Endothelial cell of umbilical vein (primary cell): ENCODE data around the gene CEBPG. TPM values are rescaled to one million over a fixed set of nuclear protein-coding genes. Genes with fewer than 3 reads are reported as not detected.

Experiments used
- BruUV-seq: library from RNA; stranded (reverse); fragments of 400-500 nt; replicated peaks from 2 replicates; lab custom pipeline; 2021; lab: Mats Ljungman, UMichigan
- CTCF ChIA-PET: fragments of 300-600, 350-600 bp; sonication (Branson Sonifier 250); formaldehyde crosslinking; loops from one replicate; lab custom pipeline; 2021; ENCODE audit warnings: antibody characterized with exemption, inconsistent platforms; lab: Charles Lee
- POLR2A ChIA-PET: fragments of 300-600, 350-600 bp; sonication (Branson Sonifier 250); formaldehyde crosslinking; loops from one replicate; lab custom pipeline; 2021; ENCODE audit warnings: antibody characterized with exemption, inconsistent platforms; lab: Charles Lee
- DNase-seq: peaks from one replicate; pipeline ENCODE4 v3.0.0-alpha.2; 2011; ENCODE audit warnings: low read depth, low spot score
- FAIRE-seq: peaks from 2 replicates; lab custom pipeline; 2011; peaks lifted over from hg19 to GRCh38; lab: Jason Lieb, UNC
- H2AFZ ChIP-seq: 2 replicates; pipeline ENCODE4 v1.6.0; 2012; ENCODE audit warnings: low read depth, low read length, control low read depth, inconsistent platforms
- H3K27ac ChIP-seq: 2 replicates; pipeline ENCODE4 v1.5.1; 2011; ENCODE audit warnings: low read depth, mild to moderate bottlenecking, control low read depth, low read length, moderate library complexity; ENCODE audit not compliant: insufficient read depth
- H3K27me3 ChIP-seq, 2 experiments: 2 replicates each; pipeline versions ENCODE4 v1.6.0 to v1.6.1; 2011; ENCODE audit warnings: low read length in 2 of 2, mixed read lengths in 1 of 2; ENCODE audit not compliant: control insufficient read depth in 2 of 2, insufficient read depth in 2 of 2
- H3K36me3 ChIP-seq, 2 experiments: 2 replicates in 1 of 2; 3 replicates in 1 of 2; pipeline ENCODE4 v1.5.1; 2011; ENCODE audit warnings: low read length in 2 of 2, mild to moderate bottlenecking in 1 of 2, moderate library complexity in 1 of 2; ENCODE audit not compliant: control insufficient read depth in 2 of 2, insufficient read depth in 2 of 2; ENCODE audit errors: extremely low read depth in 1 of 2
- H3K4me1 ChIP-seq: 3 replicates; pipeline ENCODE4 v1.5.1; 2011; ENCODE audit warnings: mild to moderate bottlenecking, low read length; ENCODE audit not compliant: control insufficient read depth, insufficient read depth; ENCODE audit errors: extremely low read depth
- H3K4me2 ChIP-seq: 2 replicates; pipeline ENCODE4 v1.6.1; 2011; ENCODE audit warnings: low read length, control low read depth, mixed read lengths; ENCODE audit not compliant: insufficient read depth
- H3K4me3 ChIP-seq, 3 experiments: fragments of 200-600 bp in 1 of 3; sonication (generic), shearing (Covaris generic) in 1 of 3; replicated peaks in 1 of 3; 2 replicates each; pipeline ENCODE4 v1.5.1; 2011 to 2016; ENCODE audit warnings: control low read depth in 3 of 3, low read length in 3 of 3, mild to moderate bottlenecking in 2 of 3, inconsistent platforms in 1 of 3, low read depth in 1 of 3, moderate library complexity in 1 of 3; ENCODE audit not compliant: insufficient read depth in 1 of 3
- H3K79me2 ChIP-seq: 2 replicates; pipeline ENCODE4 v1.6.0; 2012; ENCODE audit warnings: low read length, inconsistent platforms; ENCODE audit not compliant: control insufficient read depth, insufficient read depth
- H3K9ac ChIP-seq: replicated peaks from 2 replicates; pipeline ENCODE3; 2011; ENCODE audit warnings: low read length, control low read depth; ENCODE audit not compliant: insufficient read depth; ENCODE audit errors: extremely low read depth
- H3K9me1 ChIP-seq: replicated peaks from 3 replicates; pipeline ENCODE4 v1.6.0; 2011; ENCODE audit warnings: mild to moderate bottlenecking, low read length; ENCODE audit not compliant: control insufficient read depth, insufficient read depth; ENCODE audit errors: extremely low read depth
- H3K9me3 ChIP-seq: replicated peaks from 2 replicates; pipeline ENCODE4 v1.5.1; 2012; ENCODE audit warnings: low read length, inconsistent platforms; ENCODE audit not compliant: control insufficient read depth, insufficient read depth
- H4K20me1 ChIP-seq: replicated peaks from 2 replicates; pipeline ENCODE3; 2011; ENCODE audit warnings: mild to moderate bottlenecking, low read length; ENCODE audit not compliant: control insufficient read depth, insufficient read depth; ENCODE audit errors: extremely low read depth
- FOS ChIP-seq: IDR thresholded peaks from 2 replicates; pipeline ENCODE4 v1.6.1; 2011; ENCODE audit warnings: mild to moderate bottlenecking, low read length, moderate library complexity, borderline replicate concordance; ENCODE audit not compliant: insufficient read depth
- GATA2 ChIP-seq: IDR thresholded peaks from 2 replicates; pipeline ENCODE4 v1.7.0; 2011; ENCODE audit warnings: low read depth, mild to moderate bottlenecking, moderate library complexity, mixed read lengths, low read length; ENCODE audit not compliant: insufficient read length, insufficient read depth
- JUN ChIP-seq: IDR thresholded peaks from 2 replicates; pipeline ENCODE4 v1.6.1; 2011; ENCODE audit warnings: borderline replicate concordance, low read depth; ENCODE audit not compliant: insufficient read length, insufficient read depth
- MYC ChIP-seq: IDR thresholded peaks from one replicate; pipeline ENCODE4 v1.6.1; 2011; ENCODE audit warnings: mild to moderate bottlenecking, low read depth, low read length
- POLR2A ChIP-seq: IDR thresholded peaks from 2 replicates; pipeline ENCODE4 v1.6.1; 2012; ENCODE audit warnings: low read depth, mild to moderate bottlenecking, control low read depth, low read length
- POLR2AphosphoS5 ChIP-seq: IDR thresholded peaks from 2 replicates; pipeline ENCODE4 v1.6.1; 2012; ENCODE audit warnings: low read depth, mild to moderate bottlenecking, control low read depth, low read length, moderate library complexity; ENCODE audit not compliant: insufficient read depth
- dilution Hi-C: fragments of 300-500 bp; cut with MboI; formaldehyde crosslinking; loops from one replicate; pipeline ENCODE4 v1.15.0; 2019; ENCODE audit warnings: low sequenced_read_pairs; ENCODE audit not compliant: extremely low pct_ligation_motif_present
- intact Hi-C: fragments of 100-400 bp; cut with micrococcal nuclease; formaldehyde crosslinking; loops from one replicate; pipeline ENCODE4 v1.10.0; 2022
- polyA plus RNA-seq, 4 experiments: library from polyadenylated mRNA; depleted of rRNA in 3 of 4; stranded (reverse) in 3 of 4; unstranded in 1 of 4; fragments of >200 nt; gene quantifications; 2 replicates each; pipeline versions ENCODE4 v1.2.1 to v1.2.3, GENCODE V29; 2011 to 2012; ENCODE audit warnings: missing spikeins in 1 of 4
- total RNA-seq: library from RNA; stranded (reverse); gene quantifications from 2 replicates; pipeline ENCODE4 v1.2.3, GENCODE V29; 2021
- TF ChIP-seq, protein P1 (sequence below): IDR thresholded peaks from 2 replicates; pipeline ENCODE4 v1.6.1; 2011; ENCODE audit not compliant: insufficient read depth, insufficient read length
- TF ChIP-seq, protein P2 (sequence below), 2 donors: IDR thresholded peaks; 1 replicate in 1 of 2; 2 replicates in 1 of 2; pipeline ENCODE4 v1.5.1; 2011; ENCODE audit warnings: low read length in 2 of 2, mild to moderate bottlenecking in 2 of 2, moderate library complexity in 2 of 2, control low read depth in 1 of 2, inconsistent platforms in 1 of 2, low read depth in 1 of 2; ENCODE audit not compliant: insufficient read depth in 1 of 2; ENCODE audit errors: extremely low read depth in 1 of 2

The CEBPG gene
- total and polyA plus RNA-seq, 2 donors (not counting 3 experiments of a cell fraction or from before 2014, with no cell fraction given), result 10.2 to 24.6 TPM

- no peak for FAIRE-seq
- no peak overlapping the region for H3K4me2 ChIP-seq
- TF ChIP-seq JUN, result no peak
- TF ChIP-seq GATA2, result no peak
- no peak for TF ChIP-seq POLR2AphosphoS5
- TF ChIP-seq, protein P1, sequence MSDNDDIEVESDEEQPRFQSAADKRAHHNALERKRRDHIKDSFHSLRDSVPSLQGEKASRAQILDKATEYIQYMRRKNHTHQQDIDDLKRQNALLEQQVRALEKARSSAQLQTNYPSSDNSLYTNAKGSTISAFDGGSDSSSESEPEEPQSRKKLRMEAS, result no peak
- TF ChIP-seq, protein P2, sequence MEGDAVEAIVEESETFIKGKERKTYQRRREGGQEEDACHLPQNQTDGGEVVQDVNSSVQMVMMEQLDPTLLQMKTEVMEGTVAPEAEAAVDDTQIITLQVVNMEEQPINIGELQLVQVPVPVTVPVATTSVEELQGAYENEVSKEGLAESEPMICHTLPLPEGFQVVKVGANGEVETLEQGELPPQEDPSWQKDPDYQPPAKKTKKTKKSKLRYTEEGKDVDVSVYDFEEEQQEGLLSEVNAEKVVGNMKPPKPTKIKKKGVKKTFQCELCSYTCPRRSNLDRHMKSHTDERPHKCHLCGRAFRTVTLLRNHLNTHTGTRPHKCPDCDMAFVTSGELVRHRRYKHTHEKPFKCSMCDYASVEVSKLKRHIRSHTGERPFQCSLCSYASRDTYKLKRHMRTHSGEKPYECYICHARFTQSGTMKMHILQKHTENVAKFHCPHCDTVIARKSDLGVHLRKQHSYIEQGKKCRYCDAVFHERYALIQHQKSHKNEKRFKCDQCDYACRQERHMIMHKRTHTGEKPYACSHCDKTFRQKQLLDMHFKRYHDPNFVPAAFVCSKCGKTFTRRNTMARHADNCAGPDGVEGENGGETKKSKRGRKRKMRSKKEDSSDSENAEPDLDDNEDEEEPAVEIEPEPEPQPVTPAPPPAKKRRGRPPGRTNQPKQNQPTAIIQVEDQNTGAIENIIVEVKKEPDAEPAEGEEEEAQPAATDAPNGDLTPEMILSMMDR (IDR thresholded peaks at IDR 0.05; ENCODE audit: extremely low read depth in 1 of 2, insufficient read depth in 1 of 2, low read depth in 1 of 2, low read length in 2 of 2), result no peak
- TF ChIP-seq MYC, result no peak
- no peak for TF ChIP-seq FOS
- no peak for TF ChIP-seq POLR2A
- dilution Hi-C loops (no loop called here), intact Hi-C loops (no loop called here)
- no peaks in the 10 kb centered on the region for H3K27me3 ChIP-seq
- no TSS peak for BruUV-seq
- H3K79me2 ChIP-seq, result no peaks in the 10 kb centered on the region
- H3K9me3 ChIP-seq, result no peaks in the 10 kb centered on the region
- no peak overlapping the region for H2AFZ ChIP-seq
- ChIA-PET POLR2A (no interaction called here), CTCF (interaction anchor here (0.7 to 8.7 kb wide), 9 partner anchors 9 to 360 kb away, joined by 3 to 200 read pairs (median 8); no protein-coding TSS in a partner anchor)
- H3K27ac ChIP-seq, result no peak overlapping the region
- H3K9ac ChIP-seq, result no peak overlapping the region
- no peak overlapping the region for H3K4me3 ChIP-seq
- no peaks in the 10 kb centered on the region for H4K20me1 ChIP-seq
- no peak for DNase-seq
- no peaks in the 10 kb centered on the region for H3K9me1 ChIP-seq
- no peaks in the 10 kb centered on the region for H3K4me1 ChIP-seq
- no peaks in the 10 kb centered on the region for H3K36me3 ChIP-seq
Observed at GRCh38 chr19:33417751-33418150, 44.2 kb downstream of the CEBPG start.
